ENCODE results near the gene SLC1A6. TPM values are rescaled to one million over a fixed set of nuclear protein-coding genes. Genes with fewer than 3 reads are reported as not detected.

SLC1A6 gene
- not detected in 2 replicates for total RNA-seq (ENCODE audit: low replicate concordance)

DNA sequence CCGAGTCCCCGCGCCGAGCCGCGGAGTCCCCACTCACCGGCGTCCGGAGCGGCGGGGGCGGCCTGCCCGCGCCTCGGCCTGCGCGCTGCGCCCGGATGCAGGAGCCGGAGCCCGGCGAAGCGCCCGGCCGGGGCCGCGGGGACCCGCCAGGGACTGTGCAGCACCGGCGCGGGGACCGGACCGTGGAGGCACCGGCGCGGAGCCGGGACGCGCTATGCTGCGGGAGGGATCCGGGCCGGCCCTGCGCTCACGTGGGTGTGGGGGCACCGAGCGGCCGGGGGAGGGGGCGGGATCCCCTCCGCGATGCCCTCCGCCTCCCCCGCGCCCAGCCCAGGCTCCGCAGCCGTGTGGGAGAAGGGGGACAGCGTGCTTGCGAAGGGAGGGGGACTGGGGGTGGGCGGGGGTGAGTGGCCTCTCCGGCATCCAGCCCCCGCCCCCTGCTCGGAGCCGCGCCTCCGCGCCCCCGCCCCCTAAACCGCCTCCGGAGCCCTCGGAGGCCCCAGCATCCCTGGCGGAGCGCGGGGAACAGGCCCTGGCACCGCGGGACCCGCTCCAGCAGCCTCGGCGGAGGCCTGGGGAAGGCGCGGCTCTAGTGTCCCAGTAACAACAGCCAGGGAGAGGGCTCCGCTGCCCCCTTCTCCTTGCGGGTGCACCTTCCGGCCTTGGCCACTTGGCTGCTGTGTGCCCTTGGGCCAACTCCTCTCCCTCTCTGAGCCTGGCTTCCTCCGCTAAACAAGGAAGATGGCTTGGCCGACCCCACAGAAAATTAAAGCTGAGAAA lies at the start of gene SLC1A6:
TSS of gene SLC1A6 (minus strand) at position 389 of the 780 bp plus-strand sequence. CDS start 6,954 bp downstream, outside the sequence.

DNA sequence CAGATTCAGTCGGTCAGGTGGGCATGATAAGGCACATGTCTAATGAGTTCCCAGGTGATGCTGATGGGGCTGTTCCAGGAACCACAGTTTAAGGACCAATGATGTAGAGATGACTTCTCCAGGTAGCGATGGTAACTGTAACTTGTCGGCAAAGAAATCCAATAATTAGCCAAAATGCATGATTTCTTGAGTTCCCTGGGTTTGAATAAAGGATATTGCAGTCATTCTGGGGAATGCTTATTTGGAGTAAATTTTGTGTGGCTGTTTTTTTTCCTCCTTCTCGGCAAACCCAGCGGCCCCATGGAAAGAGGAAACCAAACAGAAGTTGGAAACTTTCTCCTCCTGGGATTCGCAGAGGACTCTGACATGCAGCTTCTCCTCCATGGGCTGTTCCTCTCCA lies 38.5 kb downstream of the SLC1A6 start, which contains the start of gene OR7C2:
TSS of gene OR7C2 (plus strand) at position 301 of the 400 bp plus-strand sequence. CDS start at position 301, 0 bp downstream.

Other genes with a start within 250 kb of the SLC1A6 start
- gene ADGRE2, start 201.3 kb downstream of the SLC1A6 start, total RNA-seq (ENCODE audit: low replicate concordance): under 0.01 and 0.35 TPM in 2 replicates
- not detected in 2 replicates for gene OR7A5, start 144.7 kb downstream of the SLC1A6 start, total RNA-seq (ENCODE audit: low replicate concordance)
- gene OR7C1, start 144.7 kb downstream of the SLC1A6 start, total RNA-seq (ENCODE audit: low replicate concordance): not detected in 2 replicates
- gene OR7A10, start 130.9 kb downstream of the SLC1A6 start, total RNA-seq (ENCODE audit: low replicate concordance): not detected in 2 replicates
- gene OR7A17, start 93.7 kb downstream of the SLC1A6 start, total RNA-seq (ENCODE audit: low replicate concordance): not detected in 2 replicates
- gene OR7C2, start 38.4 kb downstream of the SLC1A6 start, total RNA-seq (ENCODE audit: low replicate concordance): not detected in 2 replicates
- gene CASP14, start 69.6 kb upstream of the SLC1A6 start, total RNA-seq (ENCODE audit: low replicate concordance): not detected in 2 replicates
- gene OR1I1, start 102.3 kb upstream of the SLC1A6 start, total RNA-seq (ENCODE audit: low replicate concordance): not detected in 2 replicates
- 5.4 and 19.7 TPM in 2 replicates for gene SYDE1, start 127.5 kb upstream of the SLC1A6 start, total RNA-seq (ENCODE audit: low replicate concordance)
- gene NOTCH3, start 221.1 kb upstream of the SLC1A6 start, total RNA-seq (ENCODE audit: low replicate concordance): 42.6 and 59.8 TPM in 2 replicates